Urinary bladder (tissue), 4 donors: ENCODE data around the gene SMYD2. TPM values are rescaled to one million over a fixed set of nuclear protein-coding genes. Genes with fewer than 3 reads are reported as not detected.

Source experiments
- DNase-seq: peaks from one replicate; pipeline ENCODE4 v3.0.0-alpha.2; 2015; ENCODE audit errors: extremely low spot score
- H3K27ac ChIP-seq: one replicate; pipeline ENCODE4 v1.5.1; 2013; ENCODE audit warnings: low read depth, mild to moderate bottlenecking, moderate library complexity
- H3K36me3 ChIP-seq: one replicate; pipeline ENCODE4 v1.6.1; 2013; ENCODE audit warnings: mild to moderate bottlenecking, moderate library complexity; ENCODE audit not compliant: insufficient read depth
- H3K4me1 ChIP-seq: one replicate; pipeline ENCODE4 v1.6.1; 2013; ENCODE audit warnings: mild to moderate bottlenecking, moderate library complexity; ENCODE audit not compliant: insufficient read depth
- H3K4me3 ChIP-seq: one replicate; pipeline ENCODE4 v1.5.1; 2013; ENCODE audit warnings: low read depth, low read length
- WGBS: extraction: QIAGEN DNeasy Blood & Tissue Kit; methylation state at CpG from one replicate; pipeline ENCODE4 v1.1.7; 2013; 5-methylcytosine and 5-hydroxymethylcytosine counted together
- polyA plus RNA-seq: library from polyadenylated mRNA; stranded (reverse); fragments of 200-250 nt; gene quantifications from one replicate; pipeline ENCODE4 v1.2.3, GENCODE V29; 2013
- total RNA-seq: library from RNA; depleted of rRNA; stranded (reverse); fragments of >200 nt; gene quantifications from one replicate; pipeline ENCODE4 v1.2.3, GENCODE V29; 2014
- donor health status: healthy with polysubstance abuse.
- donor health status: healthy.

SMYD2 gene
- total and polyA plus RNA-seq, 2 donors, result 13.0 to 41.7 TPM

DNA sequence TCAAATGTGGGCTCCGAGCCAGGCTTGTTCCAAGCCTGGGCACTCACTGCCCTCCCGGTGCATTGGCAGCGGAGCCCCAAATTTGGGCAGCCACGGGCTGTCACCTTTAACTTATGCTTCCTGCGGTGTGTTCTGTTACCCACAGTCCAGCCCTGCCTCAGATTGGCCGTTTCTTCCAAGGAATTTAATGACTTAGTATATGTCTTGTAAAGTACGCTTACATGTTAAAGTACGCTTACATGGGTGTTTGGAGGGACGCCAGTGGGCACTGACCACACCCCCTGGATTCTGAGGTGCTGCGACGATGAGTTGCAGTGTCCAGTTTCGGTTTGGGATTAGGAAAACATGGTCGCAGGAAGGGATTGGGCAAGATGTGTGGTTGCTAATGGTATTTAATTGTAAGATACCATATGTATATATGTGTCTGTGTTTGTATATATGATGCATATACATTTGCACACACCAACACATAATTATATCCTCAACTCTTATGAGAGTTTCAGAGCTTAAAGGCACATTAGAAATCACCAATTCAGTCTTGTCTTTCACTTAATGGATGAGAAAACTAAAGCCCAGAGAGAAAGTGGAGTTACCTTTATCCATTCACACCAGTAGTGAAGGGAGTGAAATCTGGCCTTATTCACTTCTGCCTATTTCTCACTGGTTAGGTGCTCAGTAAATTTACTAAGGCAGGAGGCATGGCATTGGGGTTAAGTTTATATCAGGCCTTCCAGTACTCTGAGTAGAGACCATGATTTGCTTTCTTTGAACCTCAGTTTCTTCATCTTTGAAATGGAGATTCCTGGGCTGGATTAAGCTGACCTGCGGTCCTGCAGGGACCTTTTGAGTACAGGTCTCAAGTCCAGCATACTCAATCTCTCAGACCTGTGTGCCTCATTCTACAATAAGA, 1.0 kb downstream of the SMYD2 start:
- Histone ChIP-seq H3K36me3 (no peaks in the 10 kb centered on the region), H3K4me1 (no peaks in the 10 kb centered on the region), H3K4me3 (peak overlapping the region; percentile 100), H3K27ac (no peak overlapping the region)
- DNase-seq, result no peak
- WGBS, result 11% methylated on average over 14 of the region's 14 CpGs

DNA sequence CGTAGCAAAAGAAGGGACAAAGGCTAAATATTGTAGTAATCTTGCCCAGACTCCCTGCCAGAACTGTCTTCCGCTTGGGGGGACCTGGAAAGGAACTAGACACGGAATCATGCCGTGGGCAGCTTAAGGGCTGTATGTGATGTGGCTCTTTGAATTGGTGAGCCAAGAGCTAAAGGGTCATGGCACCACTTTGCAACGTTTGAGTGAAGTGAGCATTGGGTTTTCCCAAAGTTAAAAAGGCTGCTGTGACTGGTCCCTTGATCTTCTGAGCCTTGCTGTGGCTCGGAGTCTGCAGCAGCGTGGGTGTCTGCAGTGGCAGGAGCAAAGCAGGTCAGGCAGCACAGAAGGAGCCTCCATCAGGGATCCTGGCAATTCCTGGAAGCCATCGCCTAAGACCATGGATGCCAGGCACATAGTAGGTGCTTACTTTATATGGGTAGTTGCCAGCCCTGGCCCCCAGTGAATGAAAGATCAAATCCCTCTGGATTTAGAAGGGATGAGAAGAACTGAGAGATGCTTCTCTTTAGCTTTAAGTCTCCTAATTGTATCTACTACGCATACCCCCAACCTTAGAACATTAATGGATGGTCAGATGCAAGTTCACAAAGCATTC, 1.8 kb downstream of the SMYD2 start:
- no peak overlapping the region for H3K27ac ChIP-seq
- no peaks in the 10 kb centered on the region for H3K36me3 ChIP-seq
- no peak for DNase-seq
- H3K4me3 ChIP-seq, result no peak overlapping the region
- no peaks in the 10 kb centered on the region for H3K4me1 ChIP-seq
- WGBS, result 86% methylated on average over 9 of the region's 9 CpGs

DNA sequence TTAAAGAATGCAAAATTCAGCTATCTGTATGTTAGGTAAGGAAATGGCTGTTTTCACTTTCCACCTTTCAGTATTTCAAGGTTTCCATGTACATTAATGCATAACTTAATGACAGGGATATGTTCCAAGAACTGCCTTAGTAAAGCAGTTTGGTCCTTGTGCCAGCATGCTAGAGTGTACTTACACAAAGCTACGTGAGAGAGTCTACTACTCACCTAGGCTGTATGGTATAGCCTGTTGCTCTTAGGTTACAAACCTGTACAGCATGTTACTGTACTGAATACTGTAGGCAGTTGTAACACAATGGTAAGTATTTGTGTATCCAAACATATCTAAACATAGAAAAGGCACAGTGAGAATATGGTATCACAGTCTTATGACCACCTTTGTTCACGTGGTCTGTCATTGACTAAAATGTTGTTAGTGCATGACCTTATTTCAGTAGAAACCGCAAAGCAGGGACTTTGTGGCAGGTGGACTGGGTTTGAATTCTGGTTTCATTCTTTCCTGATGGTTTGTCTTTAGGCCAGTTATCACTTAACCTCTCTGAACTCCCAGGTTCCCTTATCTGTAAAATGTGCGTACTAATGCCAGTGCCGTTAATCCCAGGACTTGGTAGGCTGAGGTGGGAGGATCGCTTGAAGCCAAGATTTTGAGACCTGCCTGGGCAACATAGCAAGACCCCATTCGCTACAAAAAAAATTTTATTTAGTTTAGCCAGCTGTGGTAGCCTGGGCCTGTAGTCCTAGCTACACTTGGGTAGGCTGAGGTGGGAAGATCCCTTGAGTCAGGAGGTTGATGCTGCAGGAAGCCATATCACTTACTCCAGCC, 4.9 kb downstream of the SMYD2 start:
- H3K4me3 ChIP-seq, result no peak overlapping the region
- DNase-seq, result no peak
- H3K36me3 ChIP-seq, result no peaks in the 10 kb centered on the region
- WGBS, result 95% methylated on average over 7 of the region's 7 CpGs
- no peak overlapping the region for H3K27ac ChIP-seq
- no peaks in the 10 kb centered on the region for H3K4me1 ChIP-seq

DNA sequence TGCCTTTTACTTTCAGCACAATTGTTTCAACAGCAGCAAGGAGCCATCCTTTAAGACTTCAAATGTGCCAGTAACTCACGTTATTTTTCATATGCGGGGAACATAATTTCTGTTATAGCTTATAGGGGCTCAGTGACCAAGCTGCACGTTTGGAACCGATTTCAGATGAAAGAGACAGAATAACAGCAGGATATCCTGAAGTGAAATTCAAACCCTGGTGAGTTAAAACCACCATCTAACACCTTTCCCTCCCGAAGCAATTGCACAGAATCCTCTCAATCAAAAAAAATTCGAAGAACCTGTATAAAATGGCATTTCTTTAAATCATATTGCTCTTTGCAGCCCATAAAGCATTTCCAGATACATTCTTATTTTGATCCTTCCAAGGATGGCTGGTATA, 6.9 kb downstream of the SMYD2 start:
- DNase-seq, result no peak
- Histone ChIP-seq H3K4me1 (no peaks in the 10 kb centered on the region), H3K27ac (no peak overlapping the region), H3K4me3 (no peak overlapping the region), H3K36me3 (no peaks in the 10 kb centered on the region)
- 87% methylated on average over 6 of the region's 6 CpGs for WGBS

DNA sequence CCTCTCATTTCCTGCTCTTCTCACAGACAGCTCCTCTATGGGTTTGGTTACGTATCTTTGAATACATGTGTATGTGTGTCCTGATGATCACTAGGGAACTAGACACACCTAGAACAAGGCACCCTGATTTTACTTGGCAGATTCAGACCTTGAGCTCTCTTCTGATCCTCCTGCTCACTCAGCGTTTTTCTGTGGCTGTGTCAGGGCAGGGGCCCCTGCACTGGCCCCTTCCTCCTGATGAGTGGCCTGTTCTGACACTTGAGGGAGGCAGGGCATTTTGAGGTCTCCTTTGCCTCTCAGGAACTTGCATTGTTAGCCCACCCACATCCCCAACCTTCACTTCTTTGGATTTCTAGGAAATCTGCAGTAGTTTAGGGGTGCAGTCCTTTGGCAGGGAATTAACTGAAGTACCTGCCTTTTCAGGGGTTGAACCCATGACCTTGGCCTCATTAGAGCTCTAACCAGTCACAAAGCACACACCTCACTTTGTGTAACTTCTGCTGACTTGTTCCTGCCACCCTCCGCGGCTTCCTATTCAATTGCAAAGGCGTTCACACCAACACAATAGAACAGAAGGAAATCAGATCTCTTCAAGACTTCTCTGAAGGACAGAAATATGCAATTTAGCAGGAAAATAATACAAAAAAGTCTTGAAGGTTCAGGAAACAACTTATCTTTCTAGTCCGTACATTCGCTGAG, 8.8 kb downstream of the SMYD2 start:
- 69% methylated on average over 7 of the region's 7 CpGs for WGBS
- H3K4me1 ChIP-seq, result no peaks in the 10 kb centered on the region
- no peak overlapping the region for H3K27ac ChIP-seq
- H3K4me3 ChIP-seq, result no peak overlapping the region
- DNase-seq, result no peak
- H3K36me3 ChIP-seq, result no peaks in the 10 kb centered on the region

DNA sequence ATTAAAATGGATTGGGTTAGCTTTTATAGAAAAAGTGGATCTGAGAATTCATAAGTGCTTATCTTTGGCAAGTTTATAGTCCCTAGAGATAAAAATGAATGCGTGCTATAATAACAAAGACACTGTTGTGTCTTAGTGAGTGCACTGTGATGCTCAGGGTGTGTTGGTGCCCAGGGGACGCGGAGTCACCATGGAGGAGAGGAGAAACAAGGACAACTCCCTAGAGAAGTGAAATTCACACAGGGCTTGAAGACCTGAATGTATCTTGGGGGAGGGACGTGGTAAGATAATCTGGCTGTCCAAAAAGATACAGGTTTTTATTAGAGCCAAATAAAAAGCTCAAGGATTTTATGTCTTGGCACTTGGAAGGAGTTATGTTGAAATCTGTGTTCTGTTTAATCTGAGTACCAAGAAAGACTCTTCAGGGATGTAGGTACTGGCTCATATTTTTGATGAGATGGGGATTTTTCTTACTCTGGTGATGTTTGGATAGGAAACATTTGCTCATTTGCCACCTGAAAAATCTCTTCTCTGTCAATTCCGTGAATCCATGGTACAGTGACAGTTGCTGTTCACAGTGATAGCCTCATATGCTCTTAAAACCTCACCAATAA, 9.6 kb downstream of the SMYD2 start:
- DNase-seq, result no peak
- Histone ChIP-seq H3K4me1 (no peaks in the 10 kb centered on the region), H3K27ac (no peak overlapping the region), H3K36me3 (no peaks in the 10 kb centered on the region), H3K4me3 (no peak overlapping the region)
- WGBS, result 34% methylated on average over 5 of the region's 5 CpGs

DNA sequence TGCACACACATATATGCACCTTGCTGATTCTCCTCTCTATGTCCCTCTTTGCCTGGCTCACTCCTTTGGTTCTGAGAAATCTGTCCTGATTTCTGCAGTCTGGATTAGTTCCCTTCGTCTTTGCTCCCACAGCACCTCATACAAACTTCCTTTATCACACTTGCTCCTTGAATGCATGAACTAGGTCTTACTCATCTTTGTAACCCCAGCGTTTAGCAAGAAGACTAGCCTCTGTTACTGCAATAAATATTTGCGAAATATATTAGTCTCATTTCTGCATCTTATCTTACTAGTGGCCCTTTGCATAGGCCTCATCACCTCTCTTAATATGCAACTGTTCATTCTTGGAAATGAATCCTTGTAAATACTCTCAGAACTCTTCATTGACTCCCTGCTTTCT, 11.4 kb downstream of the SMYD2 start:
- no peaks in the 10 kb centered on the region for H3K4me1 ChIP-seq
- WGBS, result 84% methylated on average over 3 of the region's 3 CpGs

DNA sequence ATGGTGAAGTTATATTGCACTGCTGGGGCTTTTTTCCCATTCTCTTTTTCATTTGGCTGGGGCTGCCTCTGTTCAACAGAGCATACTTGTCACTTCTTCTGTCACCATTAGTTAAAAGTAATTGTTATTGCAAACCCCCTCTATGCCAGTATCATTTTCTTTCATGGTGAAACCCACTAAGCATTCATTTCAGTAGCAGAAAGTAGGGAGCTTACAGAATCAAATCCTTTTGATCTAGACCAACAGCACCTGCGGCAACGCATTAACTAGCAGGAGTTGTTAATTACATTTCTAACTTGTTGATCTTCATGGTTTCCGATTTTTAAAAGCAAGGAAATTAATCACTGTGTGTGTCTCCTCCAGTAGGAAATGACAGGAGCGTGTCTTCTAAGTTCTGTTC, 15.0 kb downstream of the SMYD2 start:
- Histone ChIP-seq H3K4me3 (no peak overlapping the region), H3K4me1 (no peaks in the 10 kb centered on the region), H3K36me3 (no peaks in the 10 kb centered on the region), H3K27ac (no peak overlapping the region)
- no peak for DNase-seq
- 85% methylated on average over 4 of the region's 4 CpGs for WGBS

More for the DNA sequence above, 11.4 kb downstream of the SMYD2 start:
- Histone ChIP-seq H3K36me3 (no peaks in the 10 kb centered on the region), H3K27ac (no peak overlapping the region), H3K4me3 (no peak overlapping the region)
- no peak for DNase-seq

DNA sequence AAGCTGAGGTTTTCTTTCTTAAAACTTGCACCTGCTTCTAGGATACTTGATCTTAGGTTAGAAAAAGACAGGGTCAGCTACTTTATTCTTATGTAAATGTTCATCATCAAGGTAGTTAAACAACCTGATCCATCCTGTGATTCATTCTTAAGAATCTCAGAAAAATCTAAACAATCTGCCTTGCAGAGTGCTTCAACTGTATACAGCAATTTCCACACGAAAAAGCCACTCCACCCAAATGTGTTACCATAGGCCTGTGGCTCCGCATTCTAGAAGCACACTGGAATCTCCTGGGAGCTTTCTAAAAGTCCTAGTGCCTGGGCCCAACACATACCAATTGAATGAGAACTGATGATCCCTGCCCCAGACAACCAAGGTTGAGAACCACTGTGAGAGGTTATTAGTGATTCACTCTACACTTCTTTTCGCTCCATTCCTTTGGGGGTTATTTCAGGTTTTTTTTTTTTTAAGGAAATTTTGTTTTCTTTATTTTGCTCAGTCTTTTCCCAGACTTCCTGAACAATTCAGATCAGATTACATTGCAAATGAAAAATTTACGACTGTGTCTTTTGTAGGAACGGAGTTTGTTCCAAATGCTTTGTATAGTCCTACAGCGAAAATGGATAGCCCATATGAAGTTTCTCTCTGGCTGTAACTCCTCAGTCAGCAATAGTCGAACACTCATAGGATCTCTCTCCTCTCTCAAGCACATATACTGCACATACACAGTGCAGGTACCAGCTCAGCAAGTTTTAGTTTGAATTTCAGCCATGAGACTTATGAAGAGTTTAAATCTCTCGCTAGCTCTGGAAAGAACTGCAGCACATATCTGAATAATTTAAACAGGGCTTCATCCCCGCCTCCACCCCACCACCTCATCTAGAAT, 16.1 kb downstream of the SMYD2 start:
- Histone ChIP-seq H3K27ac (no peak overlapping the region), H3K4me3 (no peak overlapping the region), H3K36me3 (no peaks in the 10 kb centered on the region), H3K4me1 (no peaks in the 10 kb centered on the region)
- WGBS, result 62% methylated on average over 9 of the region's 9 CpGs
- DNase-seq, result no peak

DNA sequence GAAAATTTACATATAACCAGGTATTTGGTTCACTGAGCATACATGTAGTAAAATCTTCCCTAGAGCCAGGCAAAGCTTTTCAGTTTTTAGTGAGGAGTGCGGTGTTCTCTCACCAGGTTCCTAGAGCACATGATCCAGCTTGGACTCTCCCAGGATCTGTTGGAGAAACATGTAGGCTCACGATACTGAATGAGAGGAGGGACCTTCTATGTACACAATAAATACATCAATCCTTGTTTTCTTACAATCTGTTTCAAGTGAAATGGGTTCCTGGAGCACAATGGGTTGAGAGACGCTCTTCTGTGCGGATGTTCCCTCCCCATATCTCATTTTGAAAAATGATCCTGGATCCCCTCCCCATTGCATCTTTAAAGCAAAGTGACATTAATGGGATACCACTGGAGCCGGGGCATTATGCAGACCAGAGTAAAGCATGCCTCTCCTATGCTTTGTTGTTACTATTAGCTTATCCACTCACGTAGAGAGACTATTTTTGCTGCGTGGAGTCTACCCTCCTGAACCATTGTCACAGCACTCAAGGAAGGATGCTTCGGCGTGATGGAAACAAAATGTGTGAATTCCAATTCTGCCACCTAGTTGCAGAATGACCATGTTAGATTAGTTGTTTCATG, 19.3 kb downstream of the SMYD2 start:
- WGBS, result 95% methylated on average over 9 of the region's 9 CpGs
- Histone ChIP-seq H3K4me1 (no peaks in the 10 kb centered on the region), H3K36me3 (no peaks in the 10 kb centered on the region), H3K4me3 (no peak overlapping the region), H3K27ac (no peak overlapping the region)
- no peak for DNase-seq

DNA sequence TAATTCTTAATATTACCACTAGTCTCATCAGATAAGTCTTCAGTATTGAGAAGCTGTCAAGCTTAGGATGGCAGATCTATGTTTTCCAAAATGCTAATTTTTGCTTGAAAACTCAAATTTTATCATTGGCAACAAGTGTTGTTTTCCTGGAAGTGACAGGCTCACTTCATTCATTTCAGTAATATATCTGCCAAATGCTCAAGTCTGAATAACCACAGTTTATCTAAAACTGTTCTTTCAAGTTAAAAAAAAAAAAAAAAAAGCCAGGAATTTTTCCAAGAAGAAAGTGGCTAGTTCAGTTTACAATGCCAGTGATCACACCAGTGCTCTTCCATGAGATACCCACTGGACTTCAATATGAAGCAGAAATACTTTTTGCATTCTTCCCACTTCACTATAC, 20.6 kb downstream of the SMYD2 start:
- Histone ChIP-seq H3K4me3 (no peak overlapping the region), H3K4me1 (no peaks in the 10 kb centered on the region), H3K27ac (no peak overlapping the region), H3K36me3 (no peaks in the 10 kb centered on the region)
- no peak for DNase-seq
